ENCODE measurements around the gene FYCO1. TPM values are rescaled to one million over a fixed set of nuclear protein-coding genes. Genes with fewer than 3 reads are reported as not detected.

The FYCO1 gene
- total RNA-seq, 2 experiments from 2014 or later = 9.4 to 15.2 TPM

DNA sequence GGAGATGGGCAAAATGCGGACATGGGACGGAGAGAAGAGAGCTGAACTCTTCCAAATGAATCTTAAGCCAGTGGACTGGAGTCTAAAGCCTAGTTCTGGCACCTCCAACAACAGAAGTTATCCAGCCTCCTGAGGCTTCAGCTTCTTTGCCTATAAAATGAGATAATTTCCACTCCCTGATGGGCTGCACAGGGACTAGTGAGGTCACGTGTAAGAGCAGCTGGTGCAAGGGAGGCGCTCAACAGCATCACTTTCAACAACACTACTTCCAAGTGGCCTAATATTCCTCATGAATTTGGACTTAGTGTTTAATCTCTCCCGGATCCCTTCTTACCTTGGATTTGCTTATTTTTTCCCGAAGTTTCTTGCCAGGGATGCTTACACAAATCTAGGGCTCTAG, 43.7 kb downstream of the FYCO1 start:
- ChIA-PET POLR2A (no interaction called here), CTCF (ENCODE audit: unreplicated experiment) (no interaction called here)
- intact Hi-C loops (cut with micrococcal nuclease; ENCODE audit: unreplicated experiment) = no loop called here

DNA sequence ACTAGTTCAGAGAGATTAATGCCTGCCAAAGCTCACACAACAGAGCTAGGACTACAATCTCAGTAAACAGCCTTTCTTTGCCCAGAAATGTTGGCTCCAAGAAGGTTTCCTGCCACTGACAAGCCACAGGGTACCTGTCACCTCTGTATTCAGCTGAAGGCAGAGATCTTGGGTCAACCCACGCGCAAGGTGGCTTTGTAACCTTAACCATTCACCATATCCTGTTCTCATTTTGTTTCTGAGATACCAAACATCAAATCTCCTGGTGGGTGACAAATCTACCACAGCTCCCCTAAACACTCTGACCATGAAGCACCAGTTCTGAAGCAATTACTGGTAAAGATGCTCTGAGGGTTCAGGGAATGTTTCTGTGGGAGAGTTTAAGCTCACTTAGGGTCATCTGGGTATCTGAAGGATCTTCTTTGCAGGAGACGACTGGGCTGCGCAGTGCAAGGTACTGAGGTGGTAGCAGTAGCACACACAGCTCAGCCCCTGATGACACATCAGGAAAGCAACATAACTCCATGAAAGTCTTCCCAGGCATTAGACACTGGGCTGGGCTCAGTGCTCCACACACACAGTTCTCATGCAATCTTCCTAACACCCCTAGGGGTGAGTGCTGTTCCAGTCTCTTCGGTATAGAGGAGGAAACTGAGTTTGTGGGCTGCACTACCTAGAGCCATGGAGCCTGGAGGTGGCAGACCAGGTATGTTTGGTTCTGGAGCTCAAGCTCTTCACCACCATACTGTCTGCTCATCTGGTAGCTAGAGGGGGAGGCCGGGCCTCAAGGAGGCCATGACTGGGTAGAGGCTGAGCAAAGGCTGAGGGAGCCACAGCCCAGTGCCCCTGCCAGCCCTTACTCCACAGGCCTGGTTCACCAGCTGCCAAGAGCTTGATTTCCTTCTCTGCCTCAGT, 44.7 kb downstream of the FYCO1 start:
- Histone ChIP-seq H3K9me3 (ENCODE audit: low read length) (no peaks in the 10 kb centered on the region), H3K4me1 (ENCODE audit: insufficient read depth, low read length, poor library complexity, severe bottlenecking) (no peaks in the 10 kb centered on the region), H3K36me3 (ENCODE audit: insufficient read depth, low read length) (peaks cover 100% of the 10 kb centered on the region), H2AFZ (ENCODE audit: low read length) (no peak overlapping the region), H3K4me2 (ENCODE audit: low read length) (no peak overlapping the region), H3K79me2 (ENCODE audit: insufficient read depth, low read depth, low read length) (no peaks in the 10 kb centered on the region), H3K4me3 (ENCODE audit: low read depth, low read length, poor library complexity, severe bottlenecking) (no peak overlapping the region), H3K27ac (ENCODE audit: low read depth, low read length, poor library complexity, severe bottlenecking) (no peak overlapping the region), H4K20me1 (ENCODE audit: insufficient read depth, low read length) (no peaks in the 10 kb centered on the region), H3K9me2 (ENCODE audit: insufficient read depth, low read length) (no peaks in the 10 kb centered on the region)
- no peak for DNase-seq (ENCODE audit: low spot score)
- ChIA-PET POLR2A (no interaction called here), CTCF (ENCODE audit: unreplicated experiment) (no interaction called here)
- intact Hi-C loops (cut with micrococcal nuclease; ENCODE audit: unreplicated experiment) = no loop called here
- no TSS peak for BruUV-seq (replicated peaks)
- TF ChIP-seq, protein P1, sequence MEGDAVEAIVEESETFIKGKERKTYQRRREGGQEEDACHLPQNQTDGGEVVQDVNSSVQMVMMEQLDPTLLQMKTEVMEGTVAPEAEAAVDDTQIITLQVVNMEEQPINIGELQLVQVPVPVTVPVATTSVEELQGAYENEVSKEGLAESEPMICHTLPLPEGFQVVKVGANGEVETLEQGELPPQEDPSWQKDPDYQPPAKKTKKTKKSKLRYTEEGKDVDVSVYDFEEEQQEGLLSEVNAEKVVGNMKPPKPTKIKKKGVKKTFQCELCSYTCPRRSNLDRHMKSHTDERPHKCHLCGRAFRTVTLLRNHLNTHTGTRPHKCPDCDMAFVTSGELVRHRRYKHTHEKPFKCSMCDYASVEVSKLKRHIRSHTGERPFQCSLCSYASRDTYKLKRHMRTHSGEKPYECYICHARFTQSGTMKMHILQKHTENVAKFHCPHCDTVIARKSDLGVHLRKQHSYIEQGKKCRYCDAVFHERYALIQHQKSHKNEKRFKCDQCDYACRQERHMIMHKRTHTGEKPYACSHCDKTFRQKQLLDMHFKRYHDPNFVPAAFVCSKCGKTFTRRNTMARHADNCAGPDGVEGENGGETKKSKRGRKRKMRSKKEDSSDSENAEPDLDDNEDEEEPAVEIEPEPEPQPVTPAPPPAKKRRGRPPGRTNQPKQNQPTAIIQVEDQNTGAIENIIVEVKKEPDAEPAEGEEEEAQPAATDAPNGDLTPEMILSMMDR (conservative IDR thresholded peaks at IDR 0.05; ENCODE audit: low read length) = no peak
- TF ChIP-seq EZH2phosphoT487 (IDR thresholded peaks at IDR 0.05; ENCODE audit: borderline replicate concordance, low read depth, low read length) = no peak

More for the DNA sequence above, 43.7 kb downstream of the FYCO1 start:
- BruUV-seq (replicated peaks) = no TSS peak
- H3K79me2 ChIP-seq (ENCODE audit: insufficient read depth, low read depth, low read length) = no peaks in the 10 kb centered on the region
- no peak overlapping the region for H3K4me2 ChIP-seq (ENCODE audit: low read length)
- H4K20me1 ChIP-seq (ENCODE audit: insufficient read depth, low read length) = no peaks in the 10 kb centered on the region
- H2AFZ ChIP-seq (ENCODE audit: low read length) = no peak overlapping the region
- TF ChIP-seq, protein P1 (conservative IDR thresholded peaks at IDR 0.05; ENCODE audit: low read length) = no peak
- no peak for TF ChIP-seq EZH2phosphoT487 (IDR thresholded peaks at IDR 0.05; ENCODE audit: borderline replicate concordance, low read depth, low read length)
- no peaks in the 10 kb centered on the region for H3K9me3 ChIP-seq (ENCODE audit: low read length)
- H3K9me2 ChIP-seq (ENCODE audit: insufficient read depth, low read length) = no peaks in the 10 kb centered on the region
- no peak overlapping the region for H3K27ac ChIP-seq (ENCODE audit: low read depth, low read length, poor library complexity, severe bottlenecking)
- DNase-seq (ENCODE audit: low spot score) = no peak
- no peak overlapping the region for H3K4me3 ChIP-seq (ENCODE audit: low read depth, low read length, poor library complexity, severe bottlenecking)
- H3K36me3 ChIP-seq (ENCODE audit: insufficient read depth, low read length) = peaks cover 97% of the 10 kb centered on the region
- no peaks in the 10 kb centered on the region for H3K4me1 ChIP-seq (ENCODE audit: insufficient read depth, low read length, poor library complexity, severe bottlenecking)

DNA sequence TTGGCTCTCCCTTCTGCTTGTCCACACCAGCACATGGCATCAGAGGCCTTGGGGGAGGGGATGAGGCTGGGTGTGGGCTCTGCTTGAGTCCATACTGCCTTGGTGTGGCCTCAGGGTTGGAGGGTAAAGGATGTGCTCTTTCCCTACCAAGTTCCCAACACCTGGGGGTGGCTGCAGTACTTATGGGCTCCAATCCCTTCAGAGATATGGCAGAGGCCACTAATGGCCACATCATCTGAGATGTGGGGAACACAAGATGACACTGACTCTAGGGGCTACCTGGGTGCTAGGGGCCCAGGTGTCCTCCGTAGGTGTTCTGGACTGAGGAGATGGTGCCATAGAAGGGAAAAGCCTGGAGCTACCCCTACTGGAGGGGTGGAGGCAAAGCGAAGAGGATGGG, 45.5 kb downstream of the FYCO1 start:
- Histone ChIP-seq H3K27ac (ENCODE audit: low read depth, low read length, poor library complexity, severe bottlenecking) (no peak overlapping the region), H3K4me2 (ENCODE audit: low read length) (no peak overlapping the region), H3K9me2 (ENCODE audit: insufficient read depth, low read length) (no peaks in the 10 kb centered on the region), H3K4me1 (ENCODE audit: insufficient read depth, low read length, poor library complexity, severe bottlenecking) (no peaks in the 10 kb centered on the region), H3K36me3 (ENCODE audit: insufficient read depth, low read length) (peaks cover 92% of the 10 kb centered on the region), H3K79me2 (ENCODE audit: insufficient read depth, low read depth, low read length) (no peaks in the 10 kb centered on the region), H3K4me3 (ENCODE audit: low read depth, low read length, poor library complexity, severe bottlenecking) (no peak overlapping the region), H2AFZ (ENCODE audit: low read length) (no peak overlapping the region), H3K9me3 (ENCODE audit: low read length) (no peaks in the 10 kb centered on the region), H4K20me1 (ENCODE audit: insufficient read depth, low read length) (no peaks in the 10 kb centered on the region)
- intact Hi-C loops (cut with micrococcal nuclease; ENCODE audit: unreplicated experiment) = no loop called here
- POLR2A ChIA-PET = no interaction called here
- CTCF ChIA-PET (ENCODE audit: unreplicated experiment) = no interaction called here
- TF ChIP-seq, protein P1 (conservative IDR thresholded peaks at IDR 0.05; ENCODE audit: low read length) = no peak
- TF ChIP-seq EZH2phosphoT487 (IDR thresholded peaks at IDR 0.05; ENCODE audit: borderline replicate concordance, low read depth, low read length) = no peak
- no TSS peak for BruUV-seq (replicated peaks)
- no peak for DNase-seq (ENCODE audit: low spot score)

Measured in OCI-LY7 (cell line).